Measurements from ENCODE around the gene KCNJ6.

DNA sequence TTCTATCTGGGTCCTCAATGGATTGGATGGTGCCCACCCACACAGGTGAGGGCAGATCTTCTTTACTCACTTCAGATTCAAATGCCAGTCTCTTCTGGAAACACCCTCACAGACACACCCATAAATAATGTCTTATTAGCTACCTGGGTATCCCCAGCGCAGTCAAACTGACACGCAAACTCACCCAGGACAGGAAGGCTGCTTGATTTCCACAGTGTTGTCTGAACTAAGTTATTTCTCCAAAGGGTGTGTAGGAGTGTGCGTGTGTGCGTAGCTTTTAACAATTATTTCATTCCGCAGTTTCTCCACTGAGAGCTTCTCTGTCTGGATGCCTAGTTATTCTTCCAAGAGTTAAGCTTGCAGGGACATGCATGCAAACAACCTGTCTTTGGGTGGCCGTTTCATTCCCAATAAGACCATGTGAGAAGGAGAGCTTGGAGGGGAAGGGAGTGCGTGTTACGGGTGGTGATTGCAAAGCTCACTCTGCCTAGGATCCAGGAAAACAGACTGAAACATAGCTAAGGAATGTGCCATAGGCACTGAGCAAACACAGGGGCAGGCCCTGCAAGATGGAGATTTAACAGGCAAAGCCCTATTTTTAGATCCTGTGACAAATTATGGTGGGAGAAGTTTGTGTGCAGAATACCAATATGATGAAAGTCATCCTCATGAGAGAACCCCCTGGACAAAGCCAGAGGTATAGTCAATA lies 280.0 kb downstream of the KCNJ6 start:
- no peak for TF ChIP-seq EZH2 (IDR thresholded peaks at IDR 0.05; ENCODE audit: insufficient read depth, low read length)
- TF ChIP-seq, protein P1, sequence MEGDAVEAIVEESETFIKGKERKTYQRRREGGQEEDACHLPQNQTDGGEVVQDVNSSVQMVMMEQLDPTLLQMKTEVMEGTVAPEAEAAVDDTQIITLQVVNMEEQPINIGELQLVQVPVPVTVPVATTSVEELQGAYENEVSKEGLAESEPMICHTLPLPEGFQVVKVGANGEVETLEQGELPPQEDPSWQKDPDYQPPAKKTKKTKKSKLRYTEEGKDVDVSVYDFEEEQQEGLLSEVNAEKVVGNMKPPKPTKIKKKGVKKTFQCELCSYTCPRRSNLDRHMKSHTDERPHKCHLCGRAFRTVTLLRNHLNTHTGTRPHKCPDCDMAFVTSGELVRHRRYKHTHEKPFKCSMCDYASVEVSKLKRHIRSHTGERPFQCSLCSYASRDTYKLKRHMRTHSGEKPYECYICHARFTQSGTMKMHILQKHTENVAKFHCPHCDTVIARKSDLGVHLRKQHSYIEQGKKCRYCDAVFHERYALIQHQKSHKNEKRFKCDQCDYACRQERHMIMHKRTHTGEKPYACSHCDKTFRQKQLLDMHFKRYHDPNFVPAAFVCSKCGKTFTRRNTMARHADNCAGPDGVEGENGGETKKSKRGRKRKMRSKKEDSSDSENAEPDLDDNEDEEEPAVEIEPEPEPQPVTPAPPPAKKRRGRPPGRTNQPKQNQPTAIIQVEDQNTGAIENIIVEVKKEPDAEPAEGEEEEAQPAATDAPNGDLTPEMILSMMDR (IDR thresholded peaks at IDR 0.05; ENCODE audit: insufficient read depth, low read depth, low read length) = no peak

All from astrocyte (in vitro differentiated cells and primary cell).